ENCODE data around the gene GYS1. TPM values are rescaled to one million over a fixed set of nuclear protein-coding genes. Genes with fewer than 3 reads are reported as not detected.

Gene GYS1
- total RNA-seq, 1 donor from 2014 or later: 24.8 TPM

DNA sequence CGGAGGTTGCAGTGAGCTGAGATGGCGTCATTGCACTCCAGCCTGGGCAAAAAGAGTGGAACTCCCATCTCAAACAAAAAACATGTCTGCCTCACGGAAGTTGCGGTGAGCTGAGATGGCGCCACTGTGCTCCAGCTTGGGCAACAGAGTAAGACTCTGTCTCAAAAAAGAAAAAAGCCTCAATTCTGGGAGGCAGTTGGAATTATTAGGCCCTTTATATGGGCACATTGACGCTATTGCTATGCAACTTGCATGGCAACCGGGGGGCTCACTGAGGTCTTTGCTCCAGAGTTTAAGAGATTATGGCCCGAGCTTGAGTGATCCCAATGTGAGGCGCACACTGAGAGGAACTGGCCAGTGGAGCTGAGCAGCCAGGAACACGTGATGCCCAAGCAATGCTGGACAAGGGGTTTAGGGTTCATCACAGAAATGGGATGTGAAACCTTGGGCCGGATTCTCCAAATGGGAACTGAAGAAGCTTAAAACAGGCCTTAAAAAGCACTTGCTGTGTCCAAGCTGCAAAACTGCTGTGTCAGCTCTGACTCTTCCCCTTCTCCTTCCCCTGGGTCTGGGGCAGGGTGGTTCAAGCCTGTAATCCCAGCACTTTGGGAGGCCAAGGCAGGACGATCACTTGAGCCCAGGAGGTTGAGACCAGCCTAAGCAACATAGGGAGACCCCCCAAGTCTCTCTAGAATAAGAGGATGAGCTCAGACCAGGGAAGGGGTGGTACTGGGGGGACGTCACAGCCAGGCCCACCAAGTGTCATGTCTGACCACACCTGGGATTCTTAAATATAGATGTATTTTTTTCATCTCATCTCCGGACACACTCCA lies 25.5 kb downstream of the GYS1 start:
- H3K4me3 ChIP-seq (ENCODE audit: low read depth, low read length): no peak overlapping the region
- no peaks in the 10 kb centered on the region for H3K36me3 ChIP-seq (ENCODE audit: control insufficient read depth, insufficient read depth, low read length)
- TF ChIP-seq, protein P1, sequence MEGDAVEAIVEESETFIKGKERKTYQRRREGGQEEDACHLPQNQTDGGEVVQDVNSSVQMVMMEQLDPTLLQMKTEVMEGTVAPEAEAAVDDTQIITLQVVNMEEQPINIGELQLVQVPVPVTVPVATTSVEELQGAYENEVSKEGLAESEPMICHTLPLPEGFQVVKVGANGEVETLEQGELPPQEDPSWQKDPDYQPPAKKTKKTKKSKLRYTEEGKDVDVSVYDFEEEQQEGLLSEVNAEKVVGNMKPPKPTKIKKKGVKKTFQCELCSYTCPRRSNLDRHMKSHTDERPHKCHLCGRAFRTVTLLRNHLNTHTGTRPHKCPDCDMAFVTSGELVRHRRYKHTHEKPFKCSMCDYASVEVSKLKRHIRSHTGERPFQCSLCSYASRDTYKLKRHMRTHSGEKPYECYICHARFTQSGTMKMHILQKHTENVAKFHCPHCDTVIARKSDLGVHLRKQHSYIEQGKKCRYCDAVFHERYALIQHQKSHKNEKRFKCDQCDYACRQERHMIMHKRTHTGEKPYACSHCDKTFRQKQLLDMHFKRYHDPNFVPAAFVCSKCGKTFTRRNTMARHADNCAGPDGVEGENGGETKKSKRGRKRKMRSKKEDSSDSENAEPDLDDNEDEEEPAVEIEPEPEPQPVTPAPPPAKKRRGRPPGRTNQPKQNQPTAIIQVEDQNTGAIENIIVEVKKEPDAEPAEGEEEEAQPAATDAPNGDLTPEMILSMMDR (IDR thresholded peaks at IDR 0.05; ENCODE audit: insufficient read depth, low read length, poor library complexity, severe bottlenecking): no peak
- no peaks in the 10 kb centered on the region for H3K27me3 ChIP-seq (ENCODE audit: control insufficient read depth, insufficient read depth, low read length)
- DNase-seq (ENCODE audit: low read depth): no peak

DNA sequence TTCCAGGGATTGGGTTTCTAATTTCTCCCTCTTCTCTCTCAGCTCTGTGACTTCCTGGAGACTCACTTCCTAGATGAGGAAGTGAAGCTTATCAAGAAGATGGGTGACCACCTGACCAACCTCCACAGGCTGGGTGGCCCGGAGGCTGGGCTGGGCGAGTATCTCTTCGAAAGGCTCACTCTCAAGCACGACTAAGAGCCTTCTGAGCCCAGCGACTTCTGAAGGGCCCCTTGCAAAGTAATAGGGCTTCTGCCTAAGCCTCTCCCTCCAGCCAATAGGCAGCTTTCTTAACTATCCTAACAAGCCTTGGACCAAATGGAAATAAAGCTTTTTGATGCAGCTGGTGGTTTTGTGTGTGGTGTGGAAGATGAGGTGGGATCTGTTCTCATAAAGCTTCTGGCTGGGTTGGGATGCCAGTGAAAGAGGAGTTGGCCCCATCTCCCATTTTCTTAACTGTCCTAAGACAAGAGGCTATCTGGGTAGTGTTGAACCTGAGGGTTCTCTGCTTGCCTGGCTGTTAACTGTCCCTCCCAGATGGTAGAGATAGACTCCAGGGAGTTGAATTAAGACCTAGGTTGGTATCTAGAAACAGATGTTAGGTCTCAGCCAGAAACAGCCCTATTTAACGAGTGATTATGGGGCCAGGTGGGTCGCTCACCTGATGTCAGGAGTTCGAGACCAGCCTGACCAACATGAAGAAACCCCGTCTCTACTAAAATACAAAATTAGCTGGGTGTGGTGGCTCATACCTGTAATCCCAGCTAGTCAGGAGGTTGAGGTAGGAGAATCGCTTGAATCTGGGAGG lies 26.4 kb downstream of the GYS1 start:
- TF ChIP-seq, protein P1 (IDR thresholded peaks at IDR 0.05; ENCODE audit: insufficient read depth, low read length, poor library complexity, severe bottlenecking): no peak
- Histone ChIP-seq H3K27me3 (ENCODE audit: control insufficient read depth, insufficient read depth, low read length) (no peaks in the 10 kb centered on the region), H3K4me3 (ENCODE audit: low read depth, low read length) (peak overlapping the region; percentile 57), H3K36me3 (ENCODE audit: control insufficient read depth, insufficient read depth, low read length) (no peaks in the 10 kb centered on the region)
- no peak for DNase-seq (ENCODE audit: low read depth)

GRCh38 chr19:48965806-48966540 lies 27.1 kb downstream of the GYS1 start:
- Histone ChIP-seq H3K4me3 (ENCODE audit: low read depth, low read length) (peak overlapping the region; percentile 57), H3K27me3 (ENCODE audit: control insufficient read depth, insufficient read depth, low read length) (no peaks in the 10 kb centered on the region), H3K36me3 (ENCODE audit: control insufficient read depth, insufficient read depth, low read length) (no peaks in the 10 kb centered on the region)
- no peak for DNase-seq (ENCODE audit: low read depth)
- TF ChIP-seq, protein P1 (IDR thresholded peaks at IDR 0.05; ENCODE audit: insufficient read depth, low read length, poor library complexity, severe bottlenecking): no peak

DNA sequence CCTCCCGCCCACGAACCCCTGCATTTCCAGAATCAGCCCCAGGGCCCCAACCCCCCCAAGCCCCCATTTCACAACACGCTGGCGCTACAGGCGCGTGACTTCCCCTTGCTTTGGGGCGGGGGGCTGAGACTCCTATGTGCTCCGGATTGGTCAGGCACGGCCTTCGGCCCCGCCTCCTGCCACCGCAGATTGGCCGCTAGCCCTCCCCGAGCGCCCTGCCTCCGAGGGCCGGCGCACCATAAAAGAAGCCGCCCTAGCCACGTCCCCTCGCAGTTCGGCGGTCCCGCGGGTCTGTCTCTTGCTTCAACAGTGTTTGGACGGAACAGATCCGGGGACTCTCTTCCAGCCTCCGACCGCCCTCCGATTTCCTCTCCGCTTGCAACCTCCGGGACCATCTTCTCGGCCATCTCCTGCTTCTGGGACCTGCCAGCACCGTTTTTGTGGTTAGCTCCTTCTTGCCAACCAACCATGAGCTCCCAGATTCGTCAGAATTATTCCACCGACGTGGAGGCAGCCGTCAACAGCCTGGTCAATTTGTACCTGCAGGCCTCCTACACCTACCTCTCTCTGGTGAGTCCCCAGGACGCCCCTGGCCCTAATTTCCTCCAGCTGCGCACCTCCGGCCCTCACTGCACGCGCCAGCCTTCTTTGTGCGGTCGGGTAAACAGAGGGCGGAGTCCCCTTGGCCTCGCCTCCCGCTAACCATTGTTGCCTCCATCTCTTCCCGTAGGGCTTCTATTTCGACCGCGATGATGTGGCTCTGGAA lies 27.9 kb downstream of the GYS1 start, which contains the start of gene FTL:
Gene FTL, plus strand, starts transcription at position 270 of the 766 bp plus-strand sequence. Its CDS starts 199 bp downstream, at position 469.
- Histone ChIP-seq H3K36me3 (ENCODE audit: control insufficient read depth, insufficient read depth, low read length) (no peaks in the 10 kb centered on the region), H3K27me3 (ENCODE audit: control insufficient read depth, insufficient read depth, low read length) (no peaks in the 10 kb centered on the region), H3K4me3 (ENCODE audit: low read depth, low read length) (peak within 1 kb of the TSS; percentile 57)
- peak; percentile 70 for DNase-seq (ENCODE audit: low read depth)
- TF ChIP-seq, protein P1 (IDR thresholded peaks at IDR 0.05; ENCODE audit: insufficient read depth, low read length, poor library complexity, severe bottlenecking): no peak

Data from kidney epithelial cell (primary cell).